HepG2 (cell line): Measurements from ENCODE around the gene ABTB2. TPM values are rescaled to one million over a fixed set of nuclear protein-coding genes. Genes with fewer than 3 reads are reported as not detected.

Experiments used
- ATAC-seq: fragments of 200-7000 bp; cut with Tn5 transposase; 3 replicates; pipeline ENCODE4 v1.9.1; 2020; ENCODE audit warnings: mild to moderate bottlenecking, moderate library complexity
- BruUV-seq: library from RNA; stranded (reverse); fragments of 400-500 nt; replicated peaks from 2 replicates; lab custom pipeline; 2021; lab: Mats Ljungman, UMichigan
- CTCF ChIA-PET: fragments of 300-600 bp; formaldehyde crosslinking; extraction: SDS; loops from one replicate; lab custom pipeline; 2021; ENCODE audit warnings: low total read pairs, inconsistent platforms, low intra/inter-chr PET ratio; lab: Yijun Ruan, JAX
- POLR2A ChIA-PET: fragments of 350-600 bp; sonication (Branson Sonifier 250); formaldehyde crosslinking; loops from one replicate; lab custom pipeline; 2020; ENCODE audit warnings: antibody characterized with exemption, inconsistent platforms; lab: Yijun Ruan, JAX
- DNase-seq: peaks from one replicate; pipeline ENCODE4 v3.0.0-alpha.2; 2015; ENCODE audit warnings: low spot score
- FAIRE-seq: peaks from 3 replicates; lab custom pipeline; 2011; peaks lifted over from hg19 to GRCh38; lab: Jason Lieb, UNC
- H2AFZ ChIP-seq: one replicate; pipeline ENCODE4 v1.6.1; 2011; ENCODE audit warnings: low read length, inconsistent platforms
- H3K27ac ChIP-seq: fragments of 300-600 bp; 3 replicates; pipeline ENCODE4 v1.8.0; 2011; ENCODE audit warnings: mixed run types, mild to moderate bottlenecking, mixed read lengths, low read length, inconsistent platforms; ENCODE audit not compliant: insufficient read depth; ENCODE audit errors: extremely low read length
- H3K27me3 ChIP-seq, 2 experiments: fragments of 200-600 bp in 1 of 2; 2 replicates in 1 of 2; 3 replicates in 1 of 2; pipeline versions ENCODE4 v1.6.0 to v1.8.0; 2011; ENCODE audit warnings: low read length in 2 of 2, mild to moderate bottlenecking in 2 of 2, moderate library complexity in 2 of 2, inconsistent platforms in 1 of 2; ENCODE audit not compliant: insufficient read depth in 2 of 2, control insufficient read depth in 1 of 2
- H3K36me3 ChIP-seq, 2 experiments: fragments of 200-600 bp in 1 of 2; replicated peaks in 1 of 2; 2 replicates in 1 of 2; 3 replicates in 1 of 2; pipeline versions ENCODE4 v1.5.1 to v1.8.0; 2011; ENCODE audit warnings: low read length in 2 of 2, inconsistent platforms in 1 of 2; ENCODE audit not compliant: insufficient read depth in 2 of 2, control insufficient read depth in 1 of 2
- H3K4me1 ChIP-seq: 2 replicates; pipeline ENCODE4 v1.5.1; 2012; ENCODE audit warnings: low read length, inconsistent platforms; ENCODE audit not compliant: insufficient read depth
- H3K4me2 ChIP-seq: 2 replicates; pipeline ENCODE4 v1.6.0; 2011; ENCODE audit warnings: low read depth, low read length, inconsistent platforms
- H3K4me3 ChIP-seq, 3 experiments: fragments of 200-600 bp in 1 of 3; sonication (generic), shearing (Covaris generic) in 1 of 3; replicated peaks in 1 of 3; 2 replicates each; pipeline ENCODE4 v1.5.1; 2011 to 2016; ENCODE audit warnings: low read length in 3 of 3, inconsistent platforms in 2 of 3, low read depth in 2 of 3, mild to moderate bottlenecking in 2 of 3, control low read depth in 1 of 3, mixed read lengths in 1 of 3; ENCODE audit not compliant: insufficient read depth in 1 of 3
- H3K79me2 ChIP-seq: one replicate; pipeline ENCODE4 v1.6.1; 2011; ENCODE audit warnings: low read length, inconsistent platforms; ENCODE audit not compliant: insufficient read depth
- H3K9ac ChIP-seq: 2 replicates; pipeline ENCODE4 v1.6.0; 2011; ENCODE audit warnings: mild to moderate bottlenecking, low read depth, low read length, inconsistent platforms; ENCODE audit not compliant: insufficient read depth
- H3K9me3 ChIP-seq: 2 replicates; pipeline ENCODE4 v1.5.1; 2012; ENCODE audit warnings: mild to moderate bottlenecking, low read length
- H4K20me1 ChIP-seq: 2 replicates; pipeline ENCODE4 v1.6.0; 2011; ENCODE audit warnings: inconsistent platforms, mild to moderate bottlenecking, low read length, moderate library complexity; ENCODE audit not compliant: insufficient read depth
- ARNT ChIP-seq: fragments of 450-650 bp; IDR thresholded peaks from 2 replicates; pipeline ENCODE4 v1.6.1; 2017
- HNRNPH1 ChIP-seq: fragments of 200-400 bp; formaldehyde crosslinking; optimal IDR thresholded peaks from 2 replicates; pipeline ENCODE3; 2017; ENCODE audit warnings: mild to moderate bottlenecking, low read depth, low read length
- HOXA3 ChIP-seq: sonication (generic); formaldehyde crosslinking; IDR thresholded peaks from 2 replicates; pipeline ENCODE4 v1.5.0; 2020; ENCODE audit warnings: missing genetic modification reagents
- KDM3A ChIP-seq: IDR thresholded peaks from 2 replicates; pipeline ENCODE4 v1.6.1; 2018; ENCODE audit warnings: low read depth, missing compliant biosample characterization
- LCORL ChIP-seq, 2 experiments: fragments of 450-650 bp in 1 of 2; sonication (generic) in 1 of 2; formaldehyde crosslinking in 1 of 2; IDR thresholded peaks; 2 replicates each; pipeline versions ENCODE4 v1.5.0 to v1.6.1; 2017 to 2020; ENCODE audit warnings: antibody characterized with exemption in 1 of 2, missing genetic modification reagents in 1 of 2
- MXI1 ChIP-seq: IDR thresholded peaks from 3 replicates; pipeline ENCODE4 v1.6.1; 2012; ENCODE audit warnings: low read depth, low read length, inconsistent platforms, borderline replicate concordance
- NFKB2 ChIP-seq: sonication (generic); formaldehyde crosslinking; IDR thresholded peaks from 2 replicates; pipeline ENCODE4 v1.4.0; 2020; ENCODE audit warnings: missing genetic modification reagents, borderline replicate concordance
- PTBP1 ChIP-seq: fragments of 200-400 bp; formaldehyde crosslinking; IDR thresholded peaks from 2 replicates; pipeline ENCODE4 v1.6.1; 2018; ENCODE audit warnings: low read length, low read depth; ENCODE audit not compliant: poor library complexity, severe bottlenecking
- RAD21 ChIP-seq: fragments of 450-650 bp; formaldehyde crosslinking; IDR thresholded peaks from 2 replicates; pipeline ENCODE4 v1.5.0; 2020; ENCODE audit warnings: mild to moderate bottlenecking
- ZMYM2 ChIP-seq: sonication (generic); formaldehyde crosslinking; IDR thresholded peaks from 2 replicates; pipeline ENCODE4 v1.8.0; 2022; ENCODE audit warnings: mild to moderate bottlenecking, missing genetic modification reagents
- WGBS: methylation state at CpG from one replicate; pipeline ENCODE4 v1.1.6; 2017; ENCODE audit warnings: low lambda C conversion rate; 5-methylcytosine and 5-hydroxymethylcytosine counted together
- in situ Hi-C: cut with HindIII; loops from 2 replicates; pipeline ENCODE4 v1.10.0; 2017; ENCODE audit warnings: low pct_unique_long_range_greater_than_20kb; ENCODE audit not compliant: extremely low pct_ligation_motif_present
- intact Hi-C: fragments of 100-400 bp; cut with micrococcal nuclease; formaldehyde crosslinking; loops from one replicate; pipeline ENCODE4 v1.10.0; 2022; ENCODE audit not compliant: unreplicated experiment
- polyA plus RNA-seq, 8 experiments: library from polyadenylated mRNA; depleted of rRNA in 3 of 8; stranded (reverse) in 7 of 8; unstranded in 1 of 8; fragments of >200 nt; fragmentation: Illumina TruSeq in 4 of 8; extraction: Trizol in 4 of 8; gene quantifications; 2 replicates each; pipeline versions ENCODE4 v1.2.1 to v1.2.3, GENCODE V29; 2011 to 2016; ENCODE audit warnings: low read depth in 4 of 8, missing spikeins in 1 of 8, mixed read lengths in 1 of 8; ENCODE audit not compliant: insufficient read depth in 1 of 8
- total RNA-seq, 5 experiments: library from RNA; depleted of rRNA; stranded (reverse); fragments of >200 nt; fragmentation: Illumina TruSeq; extraction: Trizol; gene quantifications; 2 replicates each; pipeline ENCODE4 v1.2.3, GENCODE V29; 2016; ENCODE audit warnings: low read depth in 1 of 5
- TF ChIP-seq, protein P1 (sequence below), 2 experiments: fragments of 450-650 bp in 1 of 2; sonication (generic) in 1 of 2; formaldehyde crosslinking; IDR thresholded peaks; 2 replicates each; pipeline versions ENCODE4 v1.5.0 to v1.8.0; 2020 to 2022; ENCODE audit warnings: mild to moderate bottlenecking in 1 of 2, missing genetic modification reagents in 1 of 2
- TF ChIP-seq, protein P2 (sequence below): sonication (generic); formaldehyde crosslinking; IDR thresholded peaks from 2 replicates; pipeline ENCODE4 v1.5.0; 2020; ENCODE audit warnings: mild to moderate bottlenecking, missing genetic modification reagents, borderline replicate concordance
- TF ChIP-seq, protein P3 (sequence below): sonication (generic); formaldehyde crosslinking; IDR thresholded peaks from 2 replicates; pipeline ENCODE4 v1.9.0; 2021; ENCODE audit warnings: mild to moderate bottlenecking, missing genetic modification reagents
- TF ChIP-seq, protein P4 (sequence below): sonication (generic); formaldehyde crosslinking; IDR thresholded peaks from 2 replicates; pipeline ENCODE4 v1.4.0; 2020; ENCODE audit warnings: missing genetic modification reagents

ABTB2 gene
- total and polyA plus RNA-seq, 2 of the 13 experiments (the other 11 are each of a cell fraction or from before 2014, with no cell fraction given) = 5.1 to 15.4 TPM

DNA sequence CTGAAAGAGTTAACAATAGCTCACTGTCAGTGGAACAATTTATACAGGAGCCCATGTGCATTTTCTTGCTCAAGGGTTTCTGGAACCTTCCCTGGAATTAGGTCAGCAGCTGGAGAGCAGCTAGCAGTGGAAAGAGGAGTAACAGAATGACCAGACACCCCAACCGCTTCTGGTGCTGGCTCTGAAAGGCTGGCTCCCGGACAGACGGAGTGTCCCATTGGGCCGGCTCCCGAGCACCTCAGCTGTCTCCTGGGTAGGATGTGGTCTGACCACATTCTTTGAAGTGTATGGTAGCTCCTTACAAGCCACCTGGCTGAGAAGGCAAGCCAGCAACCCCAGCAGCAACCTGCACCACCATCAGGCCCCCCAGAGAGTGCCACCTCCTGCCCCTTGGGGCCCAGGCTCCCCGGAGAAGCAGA, 44.7 kb downstream of the ABTB2 start:
- FAIRE-seq (no peak), ATAC-seq (no peak), DNase-seq (no peak)
- POLR2A ChIA-PET = no interaction called here
- Histone ChIP-seq H3K4me3 (no peak overlapping the region), H3K27ac (no peak overlapping the region), H3K9me3 (no peaks in the 10 kb centered on the region), H2AFZ (no peak overlapping the region), H3K4me1 (peaks cover 65% of the 10 kb centered on the region), H3K79me2 (peaks cover 7% of the 10 kb centered on the region), H3K27me3 (no peaks in the 10 kb centered on the region), H4K20me1 (peaks cover 8% of the 10 kb centered on the region), H3K4me2 (no peak overlapping the region), H3K36me3 (peaks cover 4 to 10% of the 10 kb centered on the region in 2 experiments; a peak in 1 of 5 replicates), H3K9ac (no peak overlapping the region)
- WGBS = no CpG with 5 or more reads among the region's 6 CpGs
- TF ChIP-seq, protein P1, sequence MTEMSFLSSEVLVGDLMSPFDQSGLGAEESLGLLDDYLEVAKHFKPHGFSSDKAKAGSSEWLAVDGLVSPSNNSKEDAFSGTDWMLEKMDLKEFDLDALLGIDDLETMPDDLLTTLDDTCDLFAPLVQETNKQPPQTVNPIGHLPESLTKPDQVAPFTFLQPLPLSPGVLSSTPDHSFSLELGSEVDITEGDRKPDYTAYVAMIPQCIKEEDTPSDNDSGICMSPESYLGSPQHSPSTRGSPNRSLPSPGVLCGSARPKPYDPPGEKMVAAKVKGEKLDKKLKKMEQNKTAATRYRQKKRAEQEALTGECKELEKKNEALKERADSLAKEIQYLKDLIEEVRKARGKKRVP (CRISPR knock-in tag; IDR thresholded peaks at IDR 0.05) = no peak
- TF ChIP-seq LCORL (IDR thresholded peaks at IDR 0.05) (no peak), LCORL (CRISPR knock-in tag; IDR thresholded peaks at IDR 0.05) (no peak), MXI1 (no peak), ARNT (no peak), ZMYM2 (CRISPR knock-in tag) (no peak), PTBP1 (no peak), RAD21 (CRISPR knock-in tag) (no peak), KDM3A (no peak), HNRNPH1 (no peak), HOXA3 (CRISPR knock-in tag) (no peak), NFKB2 (CRISPR knock-in tag) (no peak)
- TF ChIP-seq, protein P2, sequence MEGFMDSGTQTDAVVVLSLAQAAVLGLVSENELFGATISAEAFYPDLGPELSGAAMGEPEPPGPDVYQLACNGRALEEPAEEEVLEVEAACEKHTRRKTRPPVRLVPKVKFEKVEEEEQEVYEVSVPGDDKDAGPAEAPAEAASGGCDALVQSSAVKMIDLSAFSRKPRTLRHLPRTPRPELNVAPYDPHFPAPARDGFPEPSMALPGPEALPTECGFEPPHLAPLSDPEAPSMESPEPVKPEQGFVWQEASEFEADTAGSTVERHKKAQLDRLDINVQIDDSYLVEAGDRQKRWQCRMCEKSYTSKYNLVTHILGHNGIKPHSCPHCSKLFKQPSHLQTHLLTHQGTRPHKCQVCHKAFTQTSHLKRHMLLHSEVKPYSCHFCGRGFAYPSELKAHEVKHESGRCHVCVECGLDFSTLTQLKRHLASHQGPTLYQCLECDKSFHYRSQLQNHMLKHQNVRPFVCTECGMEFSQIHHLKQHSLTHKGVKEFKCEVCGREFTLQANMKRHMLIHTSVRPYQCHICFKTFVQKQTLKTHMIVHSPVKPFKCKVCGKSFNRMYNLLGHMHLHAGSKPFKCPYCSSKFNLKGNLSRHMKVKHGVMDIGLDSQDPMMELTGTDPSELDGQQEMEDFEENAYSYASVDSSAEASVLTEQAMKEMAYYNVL (CRISPR knock-in tag) = no peak
- TF ChIP-seq, protein P3, sequence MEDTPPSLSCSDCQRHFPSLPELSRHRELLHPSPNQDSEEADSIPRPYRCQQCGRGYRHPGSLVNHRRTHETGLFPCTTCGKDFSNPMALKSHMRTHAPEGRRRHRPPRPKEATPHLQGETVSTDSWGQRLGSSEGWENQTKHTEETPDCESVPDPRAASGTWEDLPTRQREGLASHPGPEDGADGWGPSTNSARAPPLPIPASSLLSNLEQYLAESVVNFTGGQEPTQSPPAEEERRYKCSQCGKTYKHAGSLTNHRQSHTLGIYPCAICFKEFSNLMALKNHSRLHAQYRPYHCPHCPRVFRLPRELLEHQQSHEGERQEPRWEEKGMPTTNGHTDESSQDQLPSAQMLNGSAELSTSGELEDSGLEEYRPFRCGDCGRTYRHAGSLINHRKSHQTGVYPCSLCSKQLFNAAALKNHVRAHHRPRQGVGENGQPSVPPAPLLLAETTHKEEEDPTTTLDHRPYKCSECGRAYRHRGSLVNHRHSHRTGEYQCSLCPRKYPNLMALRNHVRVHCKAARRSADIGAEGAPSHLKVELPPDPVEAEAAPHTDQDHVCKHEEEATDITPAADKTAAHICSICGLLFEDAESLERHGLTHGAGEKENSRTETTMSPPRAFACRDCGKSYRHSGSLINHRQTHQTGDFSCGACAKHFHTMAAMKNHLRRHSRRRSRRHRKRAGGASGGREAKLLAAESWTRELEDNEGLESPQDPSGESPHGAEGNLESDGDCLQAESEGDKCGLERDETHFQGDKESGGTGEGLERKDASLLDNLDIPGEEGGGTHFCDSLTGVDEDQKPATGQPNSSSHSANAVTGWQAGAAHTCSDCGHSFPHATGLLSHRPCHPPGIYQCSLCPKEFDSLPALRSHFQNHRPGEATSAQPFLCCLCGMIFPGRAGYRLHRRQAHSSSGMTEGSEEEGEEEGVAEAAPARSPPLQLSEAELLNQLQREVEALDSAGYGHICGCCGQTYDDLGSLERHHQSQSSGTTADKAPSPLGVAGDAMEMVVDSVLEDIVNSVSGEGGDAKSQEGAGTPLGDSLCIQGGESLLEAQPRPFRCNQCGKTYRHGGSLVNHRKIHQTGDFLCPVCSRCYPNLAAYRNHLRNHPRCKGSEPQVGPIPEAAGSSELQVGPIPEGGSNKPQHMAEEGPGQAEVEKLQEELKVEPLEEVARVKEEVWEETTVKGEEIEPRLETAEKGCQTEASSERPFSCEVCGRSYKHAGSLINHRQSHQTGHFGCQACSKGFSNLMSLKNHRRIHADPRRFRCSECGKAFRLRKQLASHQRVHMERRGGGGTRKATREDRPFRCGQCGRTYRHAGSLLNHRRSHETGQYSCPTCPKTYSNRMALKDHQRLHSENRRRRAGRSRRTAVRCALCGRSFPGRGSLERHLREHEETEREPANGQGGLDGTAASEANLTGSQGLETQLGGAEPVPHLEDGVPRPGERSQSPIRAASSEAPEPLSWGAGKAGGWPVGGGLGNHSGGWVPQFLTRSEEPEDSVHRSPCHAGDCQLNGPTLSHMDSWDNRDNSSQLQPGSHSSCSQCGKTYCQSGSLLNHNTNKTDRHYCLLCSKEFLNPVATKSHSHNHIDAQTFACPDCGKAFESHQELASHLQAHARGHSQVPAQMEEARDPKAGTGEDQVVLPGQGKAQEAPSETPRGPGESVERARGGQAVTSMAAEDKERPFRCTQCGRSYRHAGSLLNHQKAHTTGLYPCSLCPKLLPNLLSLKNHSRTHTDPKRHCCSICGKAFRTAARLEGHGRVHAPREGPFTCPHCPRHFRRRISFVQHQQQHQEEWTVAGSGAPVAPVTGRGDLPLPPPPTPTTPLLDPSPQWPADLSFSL (CRISPR knock-in tag) = no peak
- TF ChIP-seq, protein P4, sequence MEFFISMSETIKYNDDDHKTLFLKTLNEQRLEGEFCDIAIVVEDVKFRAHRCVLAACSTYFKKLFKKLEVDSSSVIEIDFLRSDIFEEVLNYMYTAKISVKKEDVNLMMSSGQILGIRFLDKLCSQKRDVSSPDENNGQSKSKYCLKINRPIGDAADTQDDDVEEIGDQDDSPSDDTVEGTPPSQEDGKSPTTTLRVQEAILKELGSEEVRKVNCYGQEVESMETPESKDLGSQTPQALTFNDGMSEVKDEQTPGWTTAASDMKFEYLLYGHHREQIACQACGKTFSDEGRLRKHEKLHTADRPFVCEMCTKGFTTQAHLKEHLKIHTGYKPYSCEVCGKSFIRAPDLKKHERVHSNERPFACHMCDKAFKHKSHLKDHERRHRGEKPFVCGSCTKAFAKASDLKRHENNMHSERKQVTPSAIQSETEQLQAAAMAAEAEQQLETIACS (CRISPR knock-in tag) = no peak
- in situ Hi-C loops = no loop called here
- no TSS peak for BruUV-seq
- CTCF ChIA-PET = no interaction called here
- intact Hi-C loops = no loop called here
